GM18873 (cell line): Measurements from ENCODE around the gene EZR.
"Not testable (repeated sequence)": the region's sequence is repeated elsewhere in the genome, so short reads cannot be mapped to it uniquely, and the experiment has no call there.

ENCODE experiments used
- ATAC-seq: cut with Tn5 transposase; IDR thresholded peaks from one replicate; pipeline ENCODE4 v1.9.1; 2021; ENCODE audit warnings: mild to moderate bottlenecking, moderate library complexity, moderate number of reproducible peaks; ENCODE audit not compliant: unreplicated experiment, low FRiP score

Gene EZR

DNA sequence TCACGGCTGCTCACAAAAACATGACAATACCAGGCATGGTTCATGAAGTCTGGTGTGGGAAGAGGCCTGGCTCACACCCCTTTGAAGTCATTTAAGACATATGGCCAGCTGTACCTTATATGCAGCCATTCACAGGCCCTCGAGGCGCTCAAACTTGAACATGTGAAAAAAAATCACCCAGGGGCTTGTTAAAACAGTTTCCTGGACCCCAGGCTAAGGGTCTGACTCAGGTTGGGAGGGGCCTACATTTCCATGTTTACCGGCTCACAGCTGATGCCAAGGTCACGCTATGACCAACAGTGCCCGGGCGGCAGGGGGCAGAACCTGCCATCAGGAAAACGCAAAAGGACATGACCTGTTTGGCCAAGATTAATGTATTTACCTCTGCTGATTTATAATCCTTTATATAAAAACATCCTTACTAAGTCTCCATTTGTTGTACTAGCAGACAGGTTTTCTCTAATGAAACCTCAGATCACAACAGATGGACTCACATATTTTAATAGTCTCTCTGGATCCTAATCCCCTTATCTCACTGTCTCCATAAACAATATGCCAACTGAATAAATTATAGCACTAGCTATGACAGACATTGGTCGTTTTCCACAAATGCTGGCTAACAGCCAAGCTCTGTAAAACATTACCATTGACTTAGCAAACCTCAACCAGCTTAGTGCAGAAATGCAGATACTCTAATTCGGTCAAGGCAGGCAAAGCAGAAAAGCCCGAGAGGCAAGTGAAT is 19.9 kb downstream of the EZR start:
- no peak for ATAC-seq

DNA sequence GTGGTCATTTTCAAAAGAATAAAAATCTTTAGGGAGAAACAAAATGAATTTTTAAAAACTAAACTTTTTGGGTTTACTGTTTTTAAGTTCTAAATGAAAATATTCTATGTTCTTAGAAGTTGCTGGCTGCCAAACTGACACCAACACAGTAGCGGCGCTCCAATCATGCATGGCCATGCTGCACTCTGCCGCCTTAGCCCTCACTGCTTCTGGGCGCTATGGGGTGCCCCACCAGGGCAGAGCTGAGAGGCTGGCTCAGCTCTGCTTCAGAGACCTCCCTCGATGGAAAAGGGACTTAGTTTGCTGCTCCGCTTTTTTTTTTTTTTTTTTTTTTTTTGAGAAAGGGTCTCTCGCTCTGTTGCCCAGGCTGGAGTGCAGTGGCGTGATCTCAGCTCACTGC is 20.9 kb downstream of the EZR start:
- ATAC-seq, result no peak

GRCh38 chr6:158797331-158798310 is 21.5 kb downstream of the EZR start:
- no peak for ATAC-seq

DNA sequence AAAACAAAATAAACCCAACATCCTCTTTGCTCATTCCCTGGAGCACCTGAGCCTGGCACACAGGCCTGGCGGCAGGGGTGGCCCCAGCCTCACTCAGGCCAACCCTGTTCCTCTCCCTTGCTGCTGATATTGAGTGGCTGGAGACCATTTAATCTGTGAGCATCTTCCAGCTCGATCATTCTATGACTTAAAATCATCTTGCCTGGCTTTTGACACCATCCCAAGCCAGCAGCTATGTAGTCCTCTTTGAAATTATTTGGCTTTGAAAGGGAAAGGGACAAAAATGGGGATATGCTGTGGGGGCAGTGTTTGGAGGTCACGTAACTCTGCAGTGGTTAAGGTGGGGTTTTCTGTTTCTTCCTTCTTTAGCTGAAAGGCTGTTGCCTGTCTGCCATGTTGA is 22.8 kb downstream of the EZR start:
- ATAC-seq, result no peak

DNA sequence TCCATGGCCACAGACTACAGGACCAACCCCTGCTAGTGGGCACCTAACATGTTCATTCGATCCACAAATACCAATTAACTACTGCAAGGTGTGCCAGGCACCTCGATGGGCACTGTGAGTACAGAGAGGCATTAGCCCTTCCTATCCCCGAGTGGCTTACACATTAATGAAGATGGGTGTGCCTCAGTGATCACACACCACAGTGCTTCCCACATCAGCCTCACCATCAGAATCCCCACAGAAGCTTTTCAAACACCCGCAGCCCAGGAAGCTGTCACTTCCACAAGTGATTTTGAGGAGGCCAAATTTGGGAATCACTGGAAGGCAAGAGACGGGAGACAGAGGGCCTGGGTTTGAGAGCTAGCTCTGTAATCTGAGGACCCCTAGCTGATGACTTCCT is 23.7 kb downstream of the EZR start:
- ATAC-seq, result no peak

GRCh38 chr6:158793432-158793831 is 25.7 kb downstream of the EZR start:
- peak; percentile 55 for ATAC-seq

GRCh38 chr6:158792505-158792904 is 26.7 kb downstream of the EZR start:
- ATAC-seq, result not testable (repeated sequence)

- ATAC-seq, result no peak
Measured at GRCh38 chr6:158791274-158791855, 27.8 kb downstream of the EZR start.

DNA sequence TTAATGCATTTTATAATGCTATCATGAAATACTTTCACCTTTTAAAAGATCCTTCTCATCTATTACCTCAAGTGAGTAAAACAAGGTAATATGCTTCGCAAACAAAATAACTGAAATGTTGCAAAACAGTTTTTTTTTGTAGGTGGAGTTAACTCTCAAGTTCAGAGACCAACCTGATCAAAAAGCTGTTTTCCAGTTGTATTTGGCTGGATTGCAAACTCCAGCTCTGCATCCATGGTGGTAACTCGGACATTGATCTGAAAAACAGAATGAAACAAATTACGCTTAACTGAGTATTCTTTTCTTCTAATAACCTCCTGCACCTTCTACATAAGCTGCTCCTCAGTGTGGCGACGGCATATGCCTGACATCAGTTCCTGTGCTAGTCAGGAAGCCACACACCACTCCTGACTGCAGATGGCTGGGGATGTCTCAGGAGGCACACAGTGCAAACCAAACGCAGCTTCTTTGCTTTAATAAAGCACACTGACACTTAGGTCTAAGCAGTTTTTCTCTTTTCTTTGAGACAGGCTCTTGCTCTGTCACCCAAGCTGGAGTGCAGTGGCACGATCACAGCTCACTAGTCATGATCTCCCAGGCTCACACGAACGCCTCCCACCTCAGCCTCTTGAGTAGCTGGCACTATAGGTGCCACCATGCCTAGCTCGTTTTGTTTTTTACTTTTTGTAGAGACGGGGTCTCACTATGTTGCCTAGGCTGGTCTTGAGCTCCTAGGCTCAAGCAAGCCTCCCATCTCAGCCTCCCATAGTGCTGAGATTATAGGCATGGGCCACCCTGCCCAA is 29.9 kb downstream of the EZR start:
- no peak for ATAC-seq

- ATAC-seq, result no peak
Measured at GRCh38 chr6:158787395-158787794, 31.8 kb downstream of the EZR start.

DNA sequence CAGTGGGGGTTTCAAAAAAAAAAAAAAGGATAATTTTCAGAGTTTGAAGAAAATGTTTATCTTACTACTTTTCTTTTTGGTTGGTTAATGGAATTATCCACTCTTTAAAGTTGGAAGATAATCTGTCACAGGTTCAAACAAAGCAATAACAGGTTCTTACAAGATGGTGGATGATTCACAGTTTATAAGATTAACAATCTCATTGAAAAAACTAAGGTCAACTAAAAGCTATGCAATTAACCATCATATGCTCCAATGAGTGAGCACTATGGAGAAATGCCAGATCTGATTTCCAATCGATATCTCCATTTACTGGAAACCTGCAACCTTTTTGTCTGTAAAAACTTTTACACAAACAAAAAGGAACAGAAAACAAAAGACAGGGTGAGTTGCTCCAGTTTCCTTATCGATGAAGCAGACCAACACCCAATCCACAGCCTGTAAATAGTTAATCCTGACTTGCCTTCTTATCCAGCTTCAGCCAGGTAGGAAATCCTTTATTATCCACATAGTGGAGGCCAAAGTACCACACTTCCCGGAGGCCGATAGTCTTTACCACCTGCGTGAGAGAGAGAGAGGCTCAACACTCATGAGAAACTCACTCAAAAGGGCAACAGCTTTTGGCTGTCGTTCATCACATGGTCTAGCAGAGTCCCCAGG is 32.4 kb downstream of the EZR start:
- no peak for ATAC-seq

DNA sequence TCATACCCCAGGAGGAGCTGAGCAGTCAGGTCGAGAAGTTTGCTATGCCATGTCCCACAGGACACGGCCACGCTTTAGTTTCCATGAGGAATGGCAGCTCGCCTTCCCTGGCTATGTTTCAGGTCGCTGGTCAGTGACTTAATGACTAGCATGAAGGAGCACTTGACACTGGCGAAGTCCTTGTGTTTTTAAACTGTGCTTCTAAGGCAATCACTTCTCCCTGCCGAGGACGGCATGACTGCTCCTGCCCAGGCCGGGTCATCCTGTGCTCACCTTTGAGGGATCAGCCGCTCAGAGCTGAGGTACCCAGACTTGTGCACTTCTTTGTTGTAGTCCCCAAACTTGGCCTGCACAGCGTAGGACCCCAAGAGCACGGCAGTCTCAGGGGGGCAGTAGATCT is 34.1 kb downstream of the EZR start:
- no peak for ATAC-seq

DNA sequence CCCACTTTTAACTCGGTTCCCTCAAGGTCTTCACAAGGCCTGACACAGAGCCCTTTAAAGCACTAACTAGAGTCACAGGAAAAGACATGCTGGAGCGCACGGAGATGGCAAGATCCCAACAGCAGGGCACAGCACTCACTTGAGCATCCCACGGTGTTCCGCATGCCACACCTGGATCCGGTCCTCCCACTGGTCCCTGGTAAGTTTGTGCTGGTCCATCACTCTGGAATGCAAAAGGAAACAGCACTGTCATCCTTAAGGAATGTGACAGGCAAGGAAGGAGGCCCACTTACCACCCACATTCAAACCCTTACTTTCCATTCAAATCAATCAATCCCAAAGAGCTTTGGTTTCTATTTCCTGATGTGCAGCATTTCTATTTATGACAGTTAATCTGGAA is 34.7 kb downstream of the EZR start:
- no peak for ATAC-seq

DNA sequence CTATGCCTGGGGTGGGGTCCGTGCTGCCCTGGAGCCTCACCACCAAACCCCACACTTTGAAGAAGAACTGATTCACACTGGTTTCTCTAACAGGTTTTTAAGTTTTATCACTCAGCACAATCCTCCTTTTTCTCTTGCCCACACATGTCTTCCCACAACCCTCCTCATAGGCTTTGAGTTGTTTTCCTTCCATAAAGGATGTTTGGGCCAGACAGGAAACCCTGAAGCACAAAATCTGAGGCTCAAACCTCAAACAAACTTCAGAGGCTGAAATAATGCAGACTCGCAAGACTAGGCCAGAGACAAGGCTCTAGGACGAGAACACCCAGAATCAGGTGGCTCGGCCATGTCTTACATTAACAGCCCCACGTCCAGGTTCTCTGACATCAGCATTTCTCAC is 35.3 kb downstream of the EZR start:
- ATAC-seq, result no peak

- no peak for ATAC-seq
Measured at GRCh38 chr6:158783167-158783450, 36.1 kb downstream of the EZR start.

DNA sequence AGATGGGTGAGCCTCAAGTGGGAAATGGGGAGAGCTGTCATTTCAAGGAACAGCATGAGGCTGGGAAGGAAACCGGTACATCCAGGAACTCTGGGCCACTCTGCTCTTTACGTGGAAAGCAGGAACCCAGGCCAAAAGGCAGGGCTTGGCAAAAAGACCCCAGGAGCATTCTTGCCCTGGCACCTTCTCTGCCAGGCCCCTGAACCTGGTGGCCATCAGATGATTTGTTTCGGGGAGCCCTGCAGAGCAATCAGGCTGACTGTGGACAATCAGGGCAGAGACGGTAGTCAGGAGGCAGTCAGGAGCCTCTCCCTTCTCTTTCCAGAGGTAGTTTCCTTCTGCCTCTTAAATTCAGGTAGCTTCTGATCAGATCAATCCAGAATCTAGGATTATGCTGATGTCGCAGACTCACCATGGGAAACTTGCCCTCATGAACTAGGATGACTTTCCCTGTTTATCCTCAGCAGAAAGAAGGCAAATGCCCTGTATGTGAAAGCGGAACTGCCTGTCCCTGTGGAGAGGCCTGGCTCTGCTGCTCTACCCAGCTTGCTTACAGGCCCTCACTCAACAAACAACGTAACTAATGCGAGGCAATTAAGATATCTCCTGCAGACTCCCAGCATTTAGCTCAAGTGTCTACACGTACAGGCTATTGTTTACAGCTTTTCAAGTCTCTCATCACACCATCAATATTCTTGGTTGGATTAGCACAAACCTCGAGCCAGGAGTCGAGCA is 36.6 kb downstream of the EZR start:
- ATAC-seq, result no peak

DNA sequence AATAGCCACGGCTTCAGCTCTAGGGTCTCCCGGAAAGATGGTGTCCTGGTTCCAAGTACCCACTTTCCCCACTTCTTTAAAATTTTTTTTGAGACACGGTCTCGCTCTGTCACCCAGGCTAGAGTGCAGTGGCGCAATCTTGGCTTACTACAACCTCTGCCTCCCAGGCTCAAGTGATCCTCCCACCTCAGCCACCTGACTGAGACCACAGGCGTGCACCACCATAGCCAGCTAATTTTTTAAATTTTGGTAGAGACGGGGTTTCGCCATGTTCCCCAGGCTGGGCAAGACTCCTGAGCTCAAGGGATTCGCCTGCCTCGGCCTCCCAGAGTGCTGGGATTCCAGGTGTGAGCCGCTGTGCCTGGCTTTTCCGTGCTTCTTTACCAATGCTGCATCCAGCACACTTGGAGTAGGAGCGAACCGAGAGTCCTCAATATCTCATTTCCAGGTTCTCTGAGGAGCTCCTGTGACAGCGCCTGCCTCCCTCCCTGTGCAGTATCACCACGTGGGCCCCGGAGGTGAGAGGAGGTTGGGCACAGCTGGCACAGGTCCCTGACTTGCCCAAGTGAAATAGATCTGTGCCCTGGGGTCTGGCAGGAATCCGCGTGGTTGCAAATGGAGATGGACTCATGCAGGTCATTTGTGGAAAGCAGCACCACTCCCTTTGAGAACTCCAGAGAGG is 37.3 kb downstream of the EZR start:
- no peak for ATAC-seq

- ATAC-seq, result no peak
Measured at GRCh38 chr6:158780988-158781691, 38.0 kb downstream of the EZR start.
